Activated T-cell treated with anti-CD3 and anti-CD28 coated beads for 24 hours (primary cell): ENCODE measurements around the gene PBX1.
"Not testable (repeated sequence)": the region's sequence is repeated elsewhere in the genome, so short reads cannot be mapped to it uniquely, and the experiment has no call there.

Source experiments
- DNase-seq: peaks from one replicate; pipeline ENCODE4 v3.0.0-alpha.2; 2020; ENCODE audit warnings: low read depth

Gene PBX1

GRCh38 chr1:164558461-164559341 lies at the start of gene PBX1:
PBX1 (plus strand) TSS chr1:164559184.
- peak; percentile 69 for DNase-seq

- DNase-seq: no peak
Observed at GRCh38 chr1:164510435-164510834, 48.5 kb upstream of the PBX1 start.

- no peak for DNase-seq
Observed at GRCh38 chr1:164511001-164511705, 47.8 kb upstream of the PBX1 start.

- no peak for DNase-seq
Observed at GRCh38 chr1:164515231-164515630, 43.8 kb upstream of the PBX1 start.

GRCh38 chr1:164515711-164516331 lies 43.2 kb upstream of the PBX1 start:
- no peak for DNase-seq

GRCh38 chr1:164516591-164516990 lies 42.4 kb upstream of the PBX1 start:
- no peak for DNase-seq

GRCh38 chr1:164518692-164519332 lies 40.2 kb upstream of the PBX1 start:
- DNase-seq: no peak

GRCh38 chr1:164519426-164519825 lies 39.6 kb upstream of the PBX1 start:
- no peak for DNase-seq

- no peak for DNase-seq
Observed at GRCh38 chr1:164524810-164525209, 34.2 kb upstream of the PBX1 start.

- no peak for DNase-seq
Observed at GRCh38 chr1:164534863-164535610, 23.9 kb upstream of the PBX1 start.

GRCh38 chr1:164552463-164552988 lies 6.5 kb upstream of the PBX1 start:
- not testable (repeated sequence) for DNase-seq

GRCh38 chr1:164557270-164557669 lies 1.7 kb upstream of the PBX1 start:
- DNase-seq: no peak

- no peak for DNase-seq
Observed at GRCh38 chr1:164559342-164560051, 513 bp downstream of the PBX1 start.

GRCh38 chr1:164560121-164560541 lies 1.1 kb downstream of the PBX1 start:
- DNase-seq: no peak

GRCh38 chr1:164560556-164560955 lies 1.6 kb downstream of the PBX1 start:
- DNase-seq: no peak

GRCh38 chr1:164561007-164561406 lies 2.0 kb downstream of the PBX1 start:
- no peak for DNase-seq

- no peak for DNase-seq
Observed at GRCh38 chr1:164561472-164561871, 2.5 kb downstream of the PBX1 start.

- no peak for DNase-seq
Observed at GRCh38 chr1:164562061-164562460, 3.1 kb downstream of the PBX1 start.

GRCh38 chr1:164562511-164562910 lies 3.5 kb downstream of the PBX1 start:
- DNase-seq: no peak

- DNase-seq: no peak
Observed at GRCh38 chr1:164562947-164563520, 4.0 kb downstream of the PBX1 start.
